GM19025 (cell line): ENCODE measurements around the gene KRI1.

Source experiments
- ATAC-seq: cut with Tn5 transposase; IDR thresholded peaks from one replicate; pipeline ENCODE4 v1.9.1; 2021; ENCODE audit warnings: mild to moderate bottlenecking, low read depth, moderate library complexity; ENCODE audit not compliant: unreplicated experiment

Gene KRI1

DNA sequence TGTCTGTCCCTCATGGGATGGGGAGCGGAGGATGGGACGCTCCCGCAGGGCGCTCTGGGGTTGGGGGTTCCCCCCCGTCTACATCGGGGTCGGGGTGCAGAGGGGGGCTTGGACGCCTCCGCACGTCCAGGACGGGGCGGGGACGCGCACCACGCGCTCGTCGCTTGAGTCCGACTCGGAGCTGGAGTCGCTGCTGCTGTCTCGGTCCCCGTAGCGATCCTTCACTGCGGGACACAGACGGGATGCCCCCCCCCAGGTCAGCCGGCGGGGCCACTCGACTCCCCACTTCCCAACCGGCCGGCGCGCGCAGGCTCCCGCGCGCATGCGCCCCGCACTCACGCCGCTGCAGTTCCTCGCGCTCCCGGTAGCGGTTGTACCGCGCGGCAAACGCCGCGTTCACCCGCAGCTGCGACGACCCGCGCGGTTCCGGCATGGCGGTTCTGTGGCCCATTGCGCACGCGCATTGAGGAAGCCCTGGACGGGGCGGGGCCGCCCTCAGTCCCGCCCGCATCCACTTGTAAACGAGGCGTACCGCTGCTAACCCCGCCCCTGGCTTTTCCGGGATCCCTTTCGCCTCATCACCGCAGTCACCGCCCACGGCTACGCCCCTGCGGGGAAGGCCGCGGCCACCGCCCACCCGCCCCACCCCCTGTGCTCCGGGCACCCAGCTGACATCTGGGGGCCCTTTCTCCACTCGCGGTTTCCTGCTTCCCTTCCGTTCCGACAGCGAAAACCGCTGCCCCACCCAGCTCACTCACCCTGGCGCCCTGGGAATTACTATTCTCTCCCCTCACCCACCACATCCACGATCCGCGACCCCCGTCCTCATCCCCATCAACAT, at the start of gene KRI1:
KRI1 (minus strand) TSS at position 444 of the 841 bp plus-strand sequence; CDS start at position 433, 11 bp downstream.
- peak; percentile 35 for ATAC-seq

- no peak for ATAC-seq
Observed at GRCh38 chr19:10612499-10613119, 46.8 kb upstream of the KRI1 start.

DNA sequence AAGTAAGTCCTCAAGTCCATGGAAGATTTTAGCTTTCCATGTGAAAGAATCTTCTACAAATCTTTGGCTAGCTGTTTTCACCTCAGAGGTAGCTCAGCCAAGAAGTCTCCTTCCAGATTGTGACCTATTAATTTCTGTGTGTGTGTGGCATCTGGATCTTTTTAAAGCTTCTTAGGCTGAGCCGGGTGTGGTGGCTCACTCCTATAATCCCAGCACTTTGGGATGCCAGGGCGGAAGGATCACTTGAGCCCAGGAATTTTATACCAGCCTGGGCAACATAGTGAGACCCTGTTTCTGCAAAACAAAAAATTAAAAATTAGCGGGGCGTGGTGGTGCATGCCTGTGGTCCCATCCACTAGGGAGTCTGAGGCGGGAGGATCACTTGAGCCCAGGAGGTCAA, 46.1 kb upstream of the KRI1 start:
- ATAC-seq: no peak

DNA sequence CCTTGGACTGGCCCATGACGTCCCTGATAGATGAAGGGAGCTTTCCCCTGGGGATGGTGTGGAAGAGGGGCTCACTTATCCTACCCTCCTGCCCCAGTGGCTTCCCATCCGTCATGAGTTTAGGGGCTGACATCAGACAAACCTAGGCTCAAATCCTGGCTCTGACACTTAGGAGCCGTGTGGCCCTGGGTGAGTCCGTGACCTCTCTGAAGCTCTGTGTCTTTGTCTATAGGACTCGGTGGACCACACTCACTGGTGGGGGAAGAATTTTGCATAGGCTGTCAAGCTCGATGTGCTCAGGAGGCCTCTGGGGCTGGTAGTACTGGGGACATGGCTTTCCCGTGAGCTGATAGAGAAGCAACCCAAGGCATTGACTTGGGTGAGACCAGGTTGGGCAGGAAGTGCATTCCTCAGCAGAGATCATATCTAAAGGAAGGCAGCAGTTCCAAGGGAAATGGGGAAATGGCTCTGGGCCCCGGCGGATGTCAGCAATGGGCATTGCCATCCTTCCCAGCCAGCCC, 38.7 kb upstream of the KRI1 start:
- no peak for ATAC-seq

GRCh38 chr19:10603873-10604459, 38.2 kb upstream of the KRI1 start:
- no peak for ATAC-seq

GRCh38 chr19:10603084-10603872, 37.5 kb upstream of the KRI1 start:
- peak; percentile 43 for ATAC-seq

DNA sequence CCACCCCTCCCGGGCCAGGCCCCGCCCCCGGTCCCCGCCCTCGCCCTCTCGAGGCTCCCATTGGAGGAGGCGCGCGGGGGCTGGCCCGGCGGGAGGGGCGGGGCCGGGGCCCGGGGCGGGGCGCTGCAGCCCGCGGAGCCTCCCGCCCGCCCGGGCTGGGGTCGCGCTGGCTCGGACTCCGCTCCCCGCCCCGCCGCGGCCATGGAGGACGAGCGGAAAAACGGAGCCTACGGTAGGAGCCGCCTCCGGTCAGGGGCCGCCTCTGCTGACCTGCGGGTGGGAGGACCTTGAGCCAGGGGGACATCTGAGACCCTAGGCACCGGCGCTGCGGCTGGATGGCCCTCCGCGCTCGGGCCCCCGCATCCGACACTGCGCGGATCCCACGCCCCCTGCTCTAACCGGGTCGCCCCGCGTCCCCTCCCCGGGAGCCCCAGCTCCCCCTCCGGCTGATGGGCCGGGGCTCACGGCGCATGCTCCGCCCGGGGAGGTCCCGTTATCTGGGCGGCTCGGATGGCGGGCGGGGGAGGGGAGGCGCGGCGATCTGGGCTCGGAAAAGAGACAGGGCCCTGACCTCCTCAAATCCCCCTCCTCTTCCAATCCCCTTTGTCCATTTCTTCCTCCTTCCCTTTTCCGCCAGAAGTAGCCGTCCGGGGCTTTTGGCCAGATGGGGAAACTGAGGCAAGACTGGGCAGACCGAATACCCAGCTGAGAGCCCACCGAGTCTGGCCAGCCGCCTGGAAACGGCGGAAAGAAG, 36.7 kb upstream of the KRI1 start:
- peak; percentile 54 for ATAC-seq

- ATAC-seq: no peak
Observed at GRCh38 chr19:10601999-10602329, 36.2 kb upstream of the KRI1 start.

DNA sequence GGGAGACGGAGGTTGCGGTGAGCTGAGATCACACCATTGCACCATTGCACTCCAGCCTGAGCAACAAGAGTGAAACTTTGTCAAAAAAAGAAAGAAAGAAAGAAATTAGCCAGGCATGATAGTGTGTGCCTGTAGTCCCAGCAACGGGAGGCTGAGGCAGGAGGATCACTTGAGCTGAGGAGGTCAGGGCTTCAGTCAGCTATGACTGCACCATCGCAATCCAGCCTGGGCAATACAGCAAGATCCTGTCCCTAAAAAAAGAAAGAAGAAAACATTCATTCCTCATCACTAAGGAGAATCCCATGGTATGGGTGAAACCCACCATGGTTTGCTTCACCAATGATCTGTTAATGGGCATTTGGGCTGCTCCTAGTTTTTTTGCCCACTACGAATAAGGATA, 34.3 kb upstream of the KRI1 start:
- no peak for ATAC-seq

- ATAC-seq: no peak
Observed at GRCh38 chr19:10593820-10594637, 28.2 kb upstream of the KRI1 start.

- ATAC-seq: no peak
Observed at GRCh38 chr19:10593148-10593547, 27.3 kb upstream of the KRI1 start.

DNA sequence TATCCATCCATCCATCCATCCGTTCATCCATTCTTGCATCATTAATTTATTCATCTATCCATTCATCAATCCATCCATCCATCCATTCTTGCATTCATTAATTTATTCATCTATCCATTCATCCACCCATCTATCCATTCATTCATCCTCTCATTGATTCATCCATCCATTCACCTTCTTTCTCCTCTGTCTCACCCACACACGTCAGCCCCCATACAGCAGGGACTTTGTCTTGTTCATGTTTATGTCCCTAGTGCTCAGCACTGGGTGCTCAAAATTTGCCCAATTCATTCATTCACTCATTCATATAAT, 22.0 kb upstream of the KRI1 start:
- no peak for ATAC-seq

GRCh38 chr19:10587022-10587838, 21.4 kb upstream of the KRI1 start, which contains the start of gene AP1M2:
Gene AP1M2 (minus strand): TSS chr19:10587312. CDS start chr19:10587231, 81 bp downstream.
- ATAC-seq: no peak

DNA sequence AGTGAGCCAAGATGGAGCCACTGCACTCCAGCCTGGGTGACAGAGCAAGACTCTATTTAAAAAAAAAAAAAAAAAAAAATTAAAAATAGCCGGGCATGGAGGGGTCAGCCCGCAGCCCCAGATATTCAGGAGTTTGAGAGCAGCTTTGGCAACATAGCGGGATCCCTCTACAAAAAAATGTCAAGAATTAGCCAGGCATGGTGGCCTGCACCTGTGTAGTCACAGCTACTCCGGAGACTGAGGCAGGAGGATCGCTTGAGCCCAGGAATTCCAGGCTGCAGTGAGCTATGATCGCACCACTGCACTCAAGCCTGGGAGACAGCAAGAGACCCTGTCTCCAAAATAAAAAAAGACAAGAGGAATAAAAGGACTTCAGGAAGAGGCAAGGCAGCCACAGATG, 20.6 kb upstream of the KRI1 start:
- no peak for ATAC-seq

- no peak for ATAC-seq
Observed at GRCh38 chr19:10583036-10583776, 17.4 kb upstream of the KRI1 start.

DNA sequence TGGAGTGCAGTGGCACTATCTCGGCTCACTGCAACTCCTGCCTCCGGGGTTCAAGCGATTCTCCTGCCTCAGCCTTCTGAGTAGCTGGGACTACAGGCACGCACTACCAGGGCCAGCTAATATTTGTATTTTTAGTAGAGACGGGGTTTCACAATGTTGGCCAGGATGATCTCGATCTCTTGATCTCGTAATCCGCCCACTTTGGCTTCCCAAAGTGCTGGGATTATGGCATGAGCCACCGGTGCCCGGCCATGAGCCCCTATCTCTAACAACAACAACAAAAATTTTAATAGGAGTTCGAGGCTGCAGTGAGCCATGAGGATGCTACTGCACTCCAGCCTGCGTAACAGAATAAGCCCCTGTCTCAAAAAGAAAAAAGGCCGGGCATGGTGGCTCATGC, 16.3 kb upstream of the KRI1 start:
- no peak for ATAC-seq

GRCh38 chr19:10580979-10581631, 15.3 kb upstream of the KRI1 start:
- ATAC-seq: no peak
